ENCODE measurements around the gene OR4N2.
"Not testable (repeated sequence)": the region's sequence is repeated elsewhere in the genome, so short reads cannot be mapped to it uniquely, and the experiment has no call there.

Gene OR4N2

GRCh38 chr14:19828314-19828713, 24.7 kb downstream of the OR4N2 start:
- Histone ChIP-seq H3F3A (ENCODE audit: insufficient read depth, low read length) (no peaks in the 10 kb centered on the region), H2AFZ (ENCODE audit: low read length) (no peak overlapping the region), H3K9me3 (ENCODE audit: low read length) (no peaks in the 10 kb centered on the region), H4K20me1 (ENCODE audit: insufficient read depth, low read length) (no peaks in the 10 kb centered on the region), H3K36me3 (ENCODE audit: insufficient read depth, low read length) (no peaks in the 10 kb centered on the region), H3K4me3 (ENCODE audit: low read depth, low read length, poor library complexity, severe bottlenecking) (no peak overlapping the region), H3K27me3 (ENCODE audit: insufficient read depth, low read length) (no peaks in the 10 kb centered on the region), H3K4me2 (ENCODE audit: low read length) (no peak overlapping the region), H3K4me1 (ENCODE audit: insufficient read depth, low read length, severe bottlenecking) (no peaks in the 10 kb centered on the region), H3K79me2 (ENCODE audit: insufficient read depth, low read length) (no peaks in the 10 kb centered on the region), H3K27ac (ENCODE audit: low read depth, low read length, poor library complexity, severe bottlenecking) (no peak overlapping the region), H3K9me2 (ENCODE audit: low read depth, low read length) (no peaks in the 10 kb centered on the region), H3K9ac (ENCODE audit: low read length) (no peak overlapping the region)
- TF ChIP-seq EZH2 (IDR thresholded peaks at IDR 0.05; ENCODE audit: borderline replicate concordance, low read length) (no peak), CTCF (IDR thresholded peaks at IDR 0.05; ENCODE audit: low read length) (no peak)

GRCh38 chr14:19834203-19834848, 30.8 kb downstream of the OR4N2 start:
- not testable (repeated sequence) for H2AFZ ChIP-seq (ENCODE audit: low read length); H3K27me3 ChIP-seq (ENCODE audit: insufficient read depth, low read length); H3K9me3 ChIP-seq (ENCODE audit: low read length); H3K79me2 ChIP-seq (ENCODE audit: insufficient read depth, low read length); H3K9ac ChIP-seq (ENCODE audit: low read length); H3F3A ChIP-seq (ENCODE audit: insufficient read depth, low read length); H4K20me1 ChIP-seq (ENCODE audit: insufficient read depth, low read length); H3K4me3 ChIP-seq (ENCODE audit: low read depth, low read length, poor library complexity, severe bottlenecking); H3K4me1 ChIP-seq (ENCODE audit: insufficient read depth, low read length, severe bottlenecking); H3K4me2 ChIP-seq (ENCODE audit: low read length); H3K27ac ChIP-seq (ENCODE audit: low read depth, low read length, poor library complexity, severe bottlenecking); H3K9me2 ChIP-seq (ENCODE audit: low read depth, low read length); H3K36me3 ChIP-seq (ENCODE audit: insufficient read depth, low read length)

GRCh38 chr14:19838433-19838832, 34.9 kb downstream of the OR4N2 start:
- Histone ChIP-seq H3K9ac (ENCODE audit: low read length) (no peak overlapping the region), H3K79me2 (ENCODE audit: insufficient read depth, low read length) (no peaks in the 10 kb centered on the region), H3K9me3 (ENCODE audit: low read length) (no peaks in the 10 kb centered on the region), H3K9me2 (ENCODE audit: low read depth, low read length) (no peaks in the 10 kb centered on the region), H3K4me2 (ENCODE audit: low read length) (no peak overlapping the region), H3K27me3 (ENCODE audit: insufficient read depth, low read length) (no peaks in the 10 kb centered on the region), H3K4me1 (ENCODE audit: insufficient read depth, low read length, severe bottlenecking) (no peaks in the 10 kb centered on the region), H3K27ac (ENCODE audit: low read depth, low read length, poor library complexity, severe bottlenecking) (no peak overlapping the region), H2AFZ (ENCODE audit: low read length) (no peak overlapping the region), H4K20me1 (ENCODE audit: insufficient read depth, low read length) (no peaks in the 10 kb centered on the region), H3K36me3 (ENCODE audit: insufficient read depth, low read length) (no peaks in the 10 kb centered on the region), H3F3A (ENCODE audit: insufficient read depth, low read length) (no peaks in the 10 kb centered on the region), H3K4me3 (ENCODE audit: low read depth, low read length, poor library complexity, severe bottlenecking) (no peak overlapping the region)
- no peak for TF ChIP-seq EZH2 (IDR thresholded peaks at IDR 0.05; ENCODE audit: borderline replicate concordance, low read length)
- no peak for TF ChIP-seq CTCF (IDR thresholded peaks at IDR 0.05; ENCODE audit: low read length)

GRCh38 chr14:19851365-19851764, 47.8 kb downstream of the OR4N2 start:
- no peak overlapping the region for H3K27ac ChIP-seq (ENCODE audit: low read depth, low read length, poor library complexity, severe bottlenecking)
- no peaks in the 10 kb centered on the region for H3K36me3 ChIP-seq (ENCODE audit: insufficient read depth, low read length)
- no peaks in the 10 kb centered on the region for H3K4me1 ChIP-seq (ENCODE audit: insufficient read depth, low read length, severe bottlenecking)
- no peaks in the 10 kb centered on the region for H3K79me2 ChIP-seq (ENCODE audit: insufficient read depth, low read length)
- no peak overlapping the region for H3K4me2 ChIP-seq (ENCODE audit: low read length)
- H4K20me1 ChIP-seq (ENCODE audit: insufficient read depth, low read length), result no peaks in the 10 kb centered on the region
- no peak overlapping the region for H2AFZ ChIP-seq (ENCODE audit: low read length)
- no peak overlapping the region for H3K4me3 ChIP-seq (ENCODE audit: low read depth, low read length, poor library complexity, severe bottlenecking)
- TF ChIP-seq EZH2 (IDR thresholded peaks at IDR 0.05; ENCODE audit: borderline replicate concordance, low read length), result no peak
- no peak for TF ChIP-seq CTCF (IDR thresholded peaks at IDR 0.05; ENCODE audit: low read length)
- no peaks in the 10 kb centered on the region for H3F3A ChIP-seq (ENCODE audit: insufficient read depth, low read length)
- H3K9me2 ChIP-seq (ENCODE audit: low read depth, low read length), result no peaks in the 10 kb centered on the region
- no peaks in the 10 kb centered on the region for H3K27me3 ChIP-seq (ENCODE audit: insufficient read depth, low read length)
- H3K9ac ChIP-seq (ENCODE audit: low read length), result no peak overlapping the region
- no peaks in the 10 kb centered on the region for H3K9me3 ChIP-seq (ENCODE audit: low read length)

GRCh38 chr14:19866061-19866669, 62.6 kb downstream of the OR4N2 start:
- H3F3A ChIP-seq (ENCODE audit: insufficient read depth, low read length); H3K9ac ChIP-seq (ENCODE audit: low read length); H2AFZ ChIP-seq (ENCODE audit: low read length); H3K4me2 ChIP-seq (ENCODE audit: low read length); H3K27ac ChIP-seq (ENCODE audit: low read depth, low read length, poor library complexity, severe bottlenecking); H3K36me3 ChIP-seq (ENCODE audit: insufficient read depth, low read length); H3K9me3 ChIP-seq (ENCODE audit: low read length); H3K27me3 ChIP-seq (ENCODE audit: insufficient read depth, low read length); H3K4me1 ChIP-seq (ENCODE audit: insufficient read depth, low read length, severe bottlenecking); H3K79me2 ChIP-seq (ENCODE audit: insufficient read depth, low read length); H4K20me1 ChIP-seq (ENCODE audit: insufficient read depth, low read length); H3K9me2 ChIP-seq (ENCODE audit: low read depth, low read length); H3K4me3 ChIP-seq (ENCODE audit: low read depth, low read length, poor library complexity, severe bottlenecking): not testable (repeated sequence)
